GM12872 (cell line): ENCODE data around the gene ANXA10.

Experiments
- CTCF ChIP-seq: IDR thresholded peaks from 3 replicates; pipeline ENCODE4 v1.5.1; 2011; ENCODE audit warnings: low read depth, mild to moderate bottlenecking, low read length, moderate library complexity; ENCODE audit not compliant: insufficient read depth

ANXA10 gene

DNA sequence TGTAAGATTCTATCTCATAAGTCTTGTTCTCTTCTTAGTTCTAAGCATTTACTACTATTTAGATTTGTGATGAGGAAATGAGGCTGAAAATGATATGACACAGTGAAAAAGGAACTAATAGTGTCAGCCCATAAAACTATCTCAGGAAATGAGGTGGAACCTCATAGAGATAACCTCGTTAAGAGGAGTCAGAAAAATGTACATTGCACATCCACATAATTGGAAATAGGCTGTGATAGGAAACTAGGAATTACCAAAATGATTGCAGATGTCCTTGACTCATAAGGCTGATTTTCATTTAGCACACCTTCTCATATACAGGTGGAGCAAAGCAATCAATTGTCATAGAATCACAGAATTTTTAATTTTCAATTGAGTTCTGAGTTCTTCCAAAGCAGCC, 26.8 kb downstream of the ANXA10 start:
- TF ChIP-seq CTCF = no peak

DNA sequence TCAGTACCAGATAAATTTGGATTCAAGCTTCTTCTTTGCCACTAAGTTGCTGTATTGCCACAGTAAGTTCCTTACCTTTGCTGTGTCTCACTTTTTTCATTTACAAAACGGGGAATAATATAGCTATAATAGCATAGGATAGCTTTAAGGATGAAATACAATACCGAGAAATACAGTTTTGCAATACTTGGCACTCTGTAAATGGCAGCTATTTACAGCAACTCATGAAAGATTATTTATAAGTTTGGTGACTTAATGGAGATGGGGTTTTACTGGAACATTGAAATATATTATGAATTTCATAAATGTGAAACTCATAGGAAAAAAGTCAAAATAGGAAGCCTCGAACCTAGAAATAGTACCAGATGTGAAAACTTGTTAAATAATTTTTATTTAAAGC, 27.6 kb downstream of the ANXA10 start:
- no peak for TF ChIP-seq CTCF

DNA sequence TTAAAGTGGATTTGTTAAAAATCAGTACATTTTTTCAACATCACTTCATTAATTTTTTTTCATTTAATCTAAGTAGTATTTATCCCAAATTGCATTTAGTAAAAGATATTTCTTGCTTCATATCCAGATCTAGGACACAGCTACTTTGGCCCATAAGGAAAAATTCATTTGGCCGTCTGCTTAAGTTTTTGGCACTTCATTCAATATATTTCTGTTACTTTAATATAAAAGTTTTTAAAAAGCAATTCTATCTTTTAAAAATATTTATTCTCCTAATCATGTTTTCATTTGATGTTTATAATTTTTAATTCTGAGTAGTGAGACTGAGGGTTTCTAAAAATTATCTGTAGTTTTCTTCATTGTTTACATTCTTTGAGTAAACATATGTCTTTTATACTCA, 28.5 kb downstream of the ANXA10 start:
- TF ChIP-seq CTCF = no peak

- no peak for TF ChIP-seq CTCF
Observed at GRCh38 chr4:168124008-168124641, 31.8 kb downstream of the ANXA10 start.

DNA sequence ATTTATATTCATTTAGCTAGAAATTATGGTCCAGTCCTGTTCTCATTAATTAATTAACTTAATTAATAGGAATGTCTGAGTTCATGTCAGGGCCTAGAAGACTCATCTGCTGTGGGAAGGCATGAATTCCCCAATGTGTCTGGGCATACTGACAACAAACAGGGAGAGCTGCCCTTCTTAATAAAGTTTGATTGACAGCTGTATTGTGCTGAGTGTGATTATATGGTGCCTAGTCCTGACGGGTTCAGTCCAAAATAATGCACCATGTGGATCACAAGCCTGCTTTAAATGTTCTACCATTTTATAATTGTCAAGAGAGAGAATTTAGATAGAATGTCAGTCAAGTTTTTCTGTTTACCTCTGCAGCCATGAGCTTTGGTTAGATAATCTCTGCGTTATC, 34.6 kb downstream of the ANXA10 start:
- no peak for TF ChIP-seq CTCF

DNA sequence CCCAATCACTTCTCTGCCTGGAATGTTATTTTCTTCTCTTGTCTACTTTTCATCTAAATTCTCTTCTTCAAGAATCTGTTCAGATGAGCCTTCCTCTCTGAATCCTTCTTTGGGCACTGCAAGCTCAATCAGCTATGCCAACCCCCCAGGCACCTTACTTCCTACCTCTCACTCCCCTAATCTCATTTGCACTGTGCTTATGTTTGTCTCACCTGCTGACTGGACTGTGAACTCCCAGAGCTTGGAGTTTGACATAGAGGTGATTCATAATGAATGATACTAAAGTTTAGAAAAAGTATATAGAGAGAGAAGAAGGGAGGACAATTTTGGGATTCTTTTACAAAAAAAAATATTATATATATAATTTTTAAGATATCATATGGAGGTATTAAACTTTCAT, 36.3 kb downstream of the ANXA10 start:
- TF ChIP-seq CTCF = no peak

GRCh38 chr4:168129046-168129772, 36.9 kb downstream of the ANXA10 start:
- no peak for TF ChIP-seq CTCF
